GM21825 (cell line): ENCODE data around the gene CNOT2.

Experiments used
- ATAC-seq: cut with Tn5 transposase; IDR thresholded peaks from one replicate; pipeline ENCODE4 v1.9.1; 2021; ENCODE audit warnings: mild to moderate bottlenecking, moderate library complexity; ENCODE audit not compliant: unreplicated experiment

CNOT2 gene

GRCh38 chr12:70242695-70243509 is at the start of gene CNOT2:
Gene CNOT2, plus strand, starts transcription at chr12:70243433. Its CDS starts 34,794 bp downstream, at chr12:70278227.
- ATAC-seq = peak; percentile 76

GRCh38 chr12:70194076-70194475 is 49.2 kb upstream of the CNOT2 start:
- no peak for ATAC-seq

GRCh38 chr12:70196811-70197281 is 46.4 kb upstream of the CNOT2 start:
- ATAC-seq = no peak

- no peak for ATAC-seq
Measured at GRCh38 chr12:70197345-70197744, 45.9 kb upstream of the CNOT2 start.

- no peak for ATAC-seq
Measured at GRCh38 chr12:70213707-70214106, 29.5 kb upstream of the CNOT2 start.

GRCh38 chr12:70214972-70215617 is 28.1 kb upstream of the CNOT2 start:
- no peak for ATAC-seq

- no peak for ATAC-seq
Measured at GRCh38 chr12:70217416-70217815, 25.8 kb upstream of the CNOT2 start.

- ATAC-seq = no peak
Measured at GRCh38 chr12:70221626-70222025, 21.6 kb upstream of the CNOT2 start.

GRCh38 chr12:70227911-70228310 is 15.3 kb upstream of the CNOT2 start:
- ATAC-seq = no peak

- ATAC-seq = no peak
Measured at GRCh38 chr12:70230934-70231606, 12.2 kb upstream of the CNOT2 start.

- no peak for ATAC-seq
Measured at GRCh38 chr12:70236990-70237389, 6.2 kb upstream of the CNOT2 start.

- no peak for ATAC-seq
Measured at GRCh38 chr12:70240673-70241072, 2.6 kb upstream of the CNOT2 start.

GRCh38 chr12:70241845-70242244 is 1.4 kb upstream of the CNOT2 start:
- no peak for ATAC-seq

GRCh38 chr12:70243510-70244371 is 508 bp downstream of the CNOT2 start:
- ATAC-seq = peak; percentile 50

- no peak for ATAC-seq
Measured at GRCh38 chr12:70244409-70244808, 1.2 kb downstream of the CNOT2 start.

- ATAC-seq = no peak
Measured at GRCh38 chr12:70245458-70245857, 2.2 kb downstream of the CNOT2 start.

- no peak for ATAC-seq
Measured at GRCh38 chr12:70246580-70246979, 3.3 kb downstream of the CNOT2 start.

- no peak for ATAC-seq
Measured at GRCh38 chr12:70247653-70248199, 4.5 kb downstream of the CNOT2 start.

GRCh38 chr12:70248876-70249275 is 5.6 kb downstream of the CNOT2 start:
- no peak for ATAC-seq

GRCh38 chr12:70249903-70250302 is 6.7 kb downstream of the CNOT2 start:
- no peak for ATAC-seq
